Caco-2 (cell line): ENCODE results near the gene PARD3. TPM values are rescaled to one million over a fixed set of nuclear protein-coding genes. Genes with fewer than 3 reads are reported as not detected.

Source experiments
- BruUV-seq: library from RNA; stranded (reverse); fragments of 400-500 nt; replicated peaks from 2 replicates; lab custom pipeline; 2021; lab: Mats Ljungman, UMichigan
- CTCF ChIA-PET: fragments of 300-600 bp; sonication (Branson Sonifier 250); formaldehyde crosslinking; loops from one replicate; lab custom pipeline; 2022; ENCODE audit warnings: antibody characterized with exemption; lab: Charles Lee
- POLR2A ChIA-PET: fragments of 300-600 bp; sonication (Branson Sonifier 250); formaldehyde crosslinking; loops from one replicate; lab custom pipeline; 2022; ENCODE audit warnings: antibody characterized with exemption; lab: Charles Lee
- DNase-seq, 2 experiments: peaks; one replicate each; pipeline versions ENCODE4 v3.0.0 to v3.0.0-alpha.2; 2020 to 2022
- H3K27me3 ChIP-seq: replicated peaks from 2 replicates; pipeline ENCODE4 v1.6.0; 2011; ENCODE audit warnings: low read length; ENCODE audit not compliant: control insufficient read depth, insufficient read depth
- H3K36me3 ChIP-seq: 2 replicates; pipeline ENCODE4 v1.5.1; 2011; ENCODE audit warnings: low read length; ENCODE audit not compliant: control insufficient read depth, insufficient read depth
- H3K4me1 ChIP-seq: fragments of 250-450 bp; sonication (Bioruptor Pico); 2 replicates; pipeline ENCODE4 v1.5.1; 2020; ENCODE audit warnings: mild to moderate bottlenecking
- H3K4me3 ChIP-seq: 2 replicates; pipeline ENCODE4 v1.5.1; 2011; ENCODE audit warnings: low read depth, mild to moderate bottlenecking, control low read depth, low read length
- H3K9me3 ChIP-seq: fragments of 250-450 bp; sonication (Bioruptor Pico); 2 replicates; pipeline ENCODE4 v1.5.1; 2020; ENCODE audit warnings: mild to moderate bottlenecking, moderate library complexity
- H3K27ac Mint-ChIP-seq: one replicate; pipeline ENCODE4 v1.8.0; 2022; ENCODE audit warnings: mixed read lengths; ENCODE audit not compliant: unreplicated experiment
- H3K27me3 Mint-ChIP-seq: one replicate; pipeline ENCODE4 v1.8.0; 2022; ENCODE audit warnings: mixed read lengths; ENCODE audit not compliant: insufficient read depth, unreplicated experiment
- H3K36me3 Mint-ChIP-seq: one replicate; pipeline ENCODE4 v1.8.0; 2022; ENCODE audit warnings: mild to moderate bottlenecking, mixed read lengths; ENCODE audit not compliant: insufficient read depth, unreplicated experiment
- H3K4me1 Mint-ChIP-seq: one replicate; pipeline ENCODE4 v1.8.0; 2022; ENCODE audit warnings: low read depth, mixed read lengths; ENCODE audit not compliant: unreplicated experiment
- H3K4me3 Mint-ChIP-seq: one replicate; pipeline ENCODE4 v1.8.0; 2022; ENCODE audit warnings: mild to moderate bottlenecking, moderate library complexity, mixed read lengths; ENCODE audit not compliant: unreplicated experiment
- H3K9me3 Mint-ChIP-seq: one replicate; pipeline ENCODE4 v1.8.0; 2022; ENCODE audit warnings: mixed read lengths; ENCODE audit not compliant: unreplicated experiment
- intact Hi-C: fragments of 100-400 bp; cut with micrococcal nuclease; formaldehyde crosslinking; loops from one replicate; pipeline ENCODE4 v1.10.0; 2022; ENCODE audit not compliant: unreplicated experiment
- total RNA-seq: library from RNA; stranded (reverse); gene quantifications from 2 replicates; pipeline ENCODE4 v1.2.3, GENCODE V29; 2022
- TF ChIP-seq, protein P1 (sequence below), 2 experiments: fragments of 200-600 bp in 1 of 2; IDR thresholded peaks; 1 replicate in 1 of 2; 2 replicates in 1 of 2; pipeline versions ENCODE4 v1.5.1 to v1.8.0; 2011 to 2022; ENCODE audit warnings: antibody characterized with exemption in 1 of 2, control low read depth in 1 of 2, inconsistent platforms in 1 of 2, low read depth in 1 of 2, low read length in 1 of 2, mild to moderate bottlenecking in 1 of 2, moderate library complexity in 1 of 2; ENCODE audit not compliant: insufficient read depth in 1 of 2, severe bottlenecking in 1 of 2, unreplicated experiment in 1 of 2

The PARD3 gene
- total RNA-seq, 1 experiment from 2014 or later, result 80.7 TPM

DNA sequence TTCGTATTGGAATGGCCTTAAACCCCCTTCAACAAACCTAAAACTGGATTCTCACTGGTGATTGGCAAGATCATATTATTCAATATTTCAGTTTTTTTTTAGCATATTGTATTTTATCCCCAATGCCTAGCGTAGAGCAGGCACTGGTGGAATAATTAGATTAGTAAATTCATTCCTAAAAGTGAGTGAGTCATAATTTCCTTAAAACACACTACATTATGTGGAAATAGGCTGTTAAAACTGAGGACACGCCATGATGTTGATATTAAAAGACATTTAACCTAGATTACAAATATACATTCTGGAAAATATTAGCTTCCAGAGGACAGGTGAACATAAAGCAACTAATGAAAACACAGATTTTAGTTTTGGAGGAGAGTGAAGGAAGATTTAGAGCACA lies 463.9 kb downstream of the PARD3 start:
- H3K4me1 Mint-ChIP-seq, result peaks cover 6% of the 10 kb centered on the region
- no peak overlapping the region for H3K27ac Mint-ChIP-seq
- Histone ChIP-seq H3K27me3 (no peaks in the 10 kb centered on the region), H3K36me3 (peaks cover 4% of the 10 kb centered on the region; the same call in 1 of the 2 replicates), H3K4me1 (peaks cover 7% of the 10 kb centered on the region), H3K9me3 (no peaks in the 10 kb centered on the region), H3K4me3 (no peak overlapping the region)
- intact Hi-C loops, result no loop called here
- no TSS peak for BruUV-seq
- no peak for DNase-seq
- no peaks in the 10 kb centered on the region for H3K9me3 Mint-ChIP-seq
- ChIA-PET CTCF (no interaction called here), POLR2A (no interaction called here)
- peaks cover 35% of the 10 kb centered on the region for H3K36me3 Mint-ChIP-seq
- no peaks in the 10 kb centered on the region for H3K27me3 Mint-ChIP-seq
- H3K4me3 Mint-ChIP-seq, result no peak overlapping the region
- TF ChIP-seq, protein P1, sequence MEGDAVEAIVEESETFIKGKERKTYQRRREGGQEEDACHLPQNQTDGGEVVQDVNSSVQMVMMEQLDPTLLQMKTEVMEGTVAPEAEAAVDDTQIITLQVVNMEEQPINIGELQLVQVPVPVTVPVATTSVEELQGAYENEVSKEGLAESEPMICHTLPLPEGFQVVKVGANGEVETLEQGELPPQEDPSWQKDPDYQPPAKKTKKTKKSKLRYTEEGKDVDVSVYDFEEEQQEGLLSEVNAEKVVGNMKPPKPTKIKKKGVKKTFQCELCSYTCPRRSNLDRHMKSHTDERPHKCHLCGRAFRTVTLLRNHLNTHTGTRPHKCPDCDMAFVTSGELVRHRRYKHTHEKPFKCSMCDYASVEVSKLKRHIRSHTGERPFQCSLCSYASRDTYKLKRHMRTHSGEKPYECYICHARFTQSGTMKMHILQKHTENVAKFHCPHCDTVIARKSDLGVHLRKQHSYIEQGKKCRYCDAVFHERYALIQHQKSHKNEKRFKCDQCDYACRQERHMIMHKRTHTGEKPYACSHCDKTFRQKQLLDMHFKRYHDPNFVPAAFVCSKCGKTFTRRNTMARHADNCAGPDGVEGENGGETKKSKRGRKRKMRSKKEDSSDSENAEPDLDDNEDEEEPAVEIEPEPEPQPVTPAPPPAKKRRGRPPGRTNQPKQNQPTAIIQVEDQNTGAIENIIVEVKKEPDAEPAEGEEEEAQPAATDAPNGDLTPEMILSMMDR (IDR thresholded peaks at IDR 0.05; ENCODE audit: insufficient read depth in 1 of 2, low read depth in 1 of 2, low read length in 1 of 2, severe bottlenecking in 1 of 2, unreplicated experiment in 1 of 2), result no peak

DNA sequence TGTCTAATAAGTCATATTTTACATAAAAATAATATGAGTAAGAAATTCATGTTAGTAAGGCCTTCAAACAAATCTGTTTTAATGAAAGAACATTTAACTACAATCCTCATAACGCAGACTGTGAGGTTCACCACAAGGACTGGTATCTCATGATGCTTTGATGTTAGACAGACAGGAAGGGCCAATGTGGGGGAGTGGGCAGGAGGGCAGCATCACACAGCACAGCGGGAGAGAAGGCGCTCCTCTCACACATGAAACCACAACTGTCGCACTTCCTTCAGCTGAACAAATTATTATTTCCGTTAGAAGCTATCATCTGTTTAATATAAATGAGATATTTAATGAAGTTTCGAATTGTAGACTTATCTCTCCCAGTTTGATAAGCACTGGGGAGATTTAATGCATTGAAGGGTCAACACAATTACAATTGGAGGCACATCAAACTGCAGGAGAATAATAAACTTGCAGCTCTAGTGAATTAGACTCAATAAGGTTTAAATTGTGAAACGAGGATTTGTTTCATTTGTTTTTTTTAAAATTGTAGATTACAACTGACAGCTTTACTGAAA lies 466.1 kb downstream of the PARD3 start:
- no TSS peak for BruUV-seq
- Mint-ChIP-seq H3K4me3 (no peak overlapping the region), H3K36me3 (peaks cover 15% of the 10 kb centered on the region), H3K9me3 (no peaks in the 10 kb centered on the region), H3K27me3 (no peaks in the 10 kb centered on the region), H3K4me1 (peaks cover 23% of the 10 kb centered on the region), H3K27ac (no peak overlapping the region)
- ChIA-PET CTCF (no interaction called here), POLR2A (no interaction called here)
- TF ChIP-seq, protein P1 (IDR thresholded peaks at IDR 0.05; ENCODE audit: insufficient read depth in 1 of 2, low read depth in 1 of 2, low read length in 1 of 2, severe bottlenecking in 1 of 2, unreplicated experiment in 1 of 2), result no peak
- Histone ChIP-seq H3K36me3 (peaks cover 4% of the 10 kb centered on the region; the same call in 1 of the 2 replicates), H3K9me3 (no peaks in the 10 kb centered on the region), H3K4me1 (peaks cover 25% of the 10 kb centered on the region), H3K27me3 (no peaks in the 10 kb centered on the region), H3K4me3 (no peak overlapping the region)
- intact Hi-C loops, result no loop called here
- no peak for DNase-seq

DNA sequence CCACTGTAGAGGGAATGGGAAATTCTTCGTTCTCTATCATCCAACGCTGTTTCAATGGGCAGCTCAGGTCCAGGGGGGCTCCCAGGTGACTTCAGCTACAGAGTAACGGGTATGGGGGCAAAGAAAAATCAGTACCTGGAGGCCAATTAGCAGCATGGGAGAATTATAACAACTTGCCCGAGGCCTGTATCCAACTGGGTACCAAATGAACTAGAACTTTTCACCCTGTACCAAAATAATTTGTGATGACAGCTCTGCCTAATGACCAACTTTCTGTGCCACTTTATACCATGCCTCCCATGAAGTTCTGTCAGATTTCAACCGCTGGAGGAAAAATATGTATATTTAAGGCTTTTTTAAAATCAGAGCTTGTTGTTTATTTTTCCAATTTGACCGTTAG lies 467.1 kb downstream of the PARD3 start:
- no TSS peak for BruUV-seq
- POLR2A ChIA-PET, result no interaction called here
- Histone ChIP-seq H3K36me3 (peaks cover 4% of the 10 kb centered on the region; the same call in 1 of the 2 replicates), H3K27me3 (no peaks in the 10 kb centered on the region), H3K9me3 (no peaks in the 10 kb centered on the region), H3K4me1 (peaks cover 25% of the 10 kb centered on the region), H3K4me3 (no peak overlapping the region)
- Mint-ChIP-seq H3K36me3 (peaks cover 11% of the 10 kb centered on the region), H3K9me3 (no peaks in the 10 kb centered on the region), H3K4me3 (no peak overlapping the region), H3K4me1 (peaks cover 23% of the 10 kb centered on the region), H3K27ac (no peak overlapping the region), H3K27me3 (no peaks in the 10 kb centered on the region)
- DNase-seq, result no peak
- CTCF ChIA-PET, result no interaction called here
- TF ChIP-seq, protein P1 (IDR thresholded peaks at IDR 0.05; ENCODE audit: insufficient read depth in 1 of 2, low read depth in 1 of 2, low read length in 1 of 2, severe bottlenecking in 1 of 2, unreplicated experiment in 1 of 2), result no peak
- intact Hi-C loops, result no loop called here
